HT-29 (cell line): ENCODE data around the gene NACC2. TPM values are rescaled to one million over a fixed set of nuclear protein-coding genes. Genes with fewer than 3 reads are reported as not detected.

Experiments
- DNase-seq: peaks from one replicate; pipeline ENCODE4 v3.0.0-alpha.2; 2015; ENCODE audit warnings: low spot score
- total RNA-seq: library from RNA; depleted of rRNA; stranded (reverse); fragments of >200 nt; shearing (Covaris generic); gene quantifications from 2 replicates; pipeline ENCODE4 v1.2.3, GENCODE V29; 2014

The NACC2 gene
- total RNA-seq, 1 experiment from 2014 or later = 38.1 TPM

GRCh38 chr9:136128436-136128835, 33.3 kb upstream of the NACC2 start:
- DNase-seq = no peak

DNA sequence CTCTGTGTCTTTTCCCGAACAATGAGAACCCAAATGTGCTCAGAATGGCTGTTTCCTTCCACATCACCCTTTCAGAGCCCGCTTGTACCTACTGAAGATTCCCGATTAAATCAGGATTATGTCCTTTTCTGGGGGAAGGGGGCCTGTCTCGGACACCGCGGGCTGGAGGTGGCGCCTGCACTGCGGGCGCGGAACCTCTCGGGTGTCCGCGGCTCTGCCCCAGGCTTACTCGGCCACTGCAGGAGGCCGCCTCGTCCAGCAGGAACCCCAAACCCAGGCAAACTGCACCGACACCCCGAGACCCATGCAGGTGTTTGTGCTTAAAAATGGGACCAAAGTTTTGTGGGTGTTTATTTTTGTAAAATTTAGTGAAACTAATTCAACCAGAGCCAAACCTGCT, 32.2 kb upstream of the NACC2 start:
- no peak for DNase-seq

DNA sequence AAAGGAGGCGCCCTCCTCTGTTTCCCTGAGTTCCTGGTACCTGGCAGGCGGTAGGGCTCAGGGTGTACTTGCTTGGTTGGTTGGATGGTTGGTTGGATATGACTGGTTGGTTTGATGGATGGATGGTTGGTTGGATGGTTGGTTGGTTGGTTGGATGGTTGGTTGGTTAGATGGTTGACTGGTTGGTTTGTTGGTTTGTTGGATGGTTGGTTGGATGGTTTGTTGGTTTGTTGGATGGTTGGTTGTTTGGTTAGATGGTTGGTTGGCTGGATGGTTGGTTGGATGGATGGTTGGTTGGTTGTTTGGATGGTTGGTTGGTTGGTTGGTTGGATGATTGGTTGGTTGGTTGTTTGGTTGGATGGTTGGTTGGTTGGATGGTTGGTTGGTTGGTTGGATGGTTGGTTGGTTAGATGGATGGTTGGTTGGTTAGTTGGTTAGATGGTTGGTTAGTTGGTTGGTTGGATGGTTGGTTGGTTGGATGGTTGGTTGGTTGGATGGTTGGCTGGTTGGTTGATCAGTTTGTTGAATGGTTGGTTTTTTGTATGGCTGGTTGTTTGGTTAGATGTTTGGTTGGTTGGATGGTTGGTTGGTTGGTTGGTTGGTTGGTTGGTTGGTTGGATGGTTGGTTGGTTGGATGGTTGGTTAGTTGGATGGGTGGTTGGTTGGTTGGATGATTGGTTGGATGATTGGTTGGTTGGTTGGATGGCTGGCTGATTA, 30.0 kb upstream of the NACC2 start:
- DNase-seq = no peak

GRCh38 chr9:136122425-136123383, 27.6 kb upstream of the NACC2 start:
- peak; percentile 78 for DNase-seq

- DNase-seq = no peak
Observed at GRCh38 chr9:136121801-136122200, 26.7 kb upstream of the NACC2 start.

- DNase-seq = no peak
Observed at GRCh38 chr9:136120438-136120844, 25.4 kb upstream of the NACC2 start.

DNA sequence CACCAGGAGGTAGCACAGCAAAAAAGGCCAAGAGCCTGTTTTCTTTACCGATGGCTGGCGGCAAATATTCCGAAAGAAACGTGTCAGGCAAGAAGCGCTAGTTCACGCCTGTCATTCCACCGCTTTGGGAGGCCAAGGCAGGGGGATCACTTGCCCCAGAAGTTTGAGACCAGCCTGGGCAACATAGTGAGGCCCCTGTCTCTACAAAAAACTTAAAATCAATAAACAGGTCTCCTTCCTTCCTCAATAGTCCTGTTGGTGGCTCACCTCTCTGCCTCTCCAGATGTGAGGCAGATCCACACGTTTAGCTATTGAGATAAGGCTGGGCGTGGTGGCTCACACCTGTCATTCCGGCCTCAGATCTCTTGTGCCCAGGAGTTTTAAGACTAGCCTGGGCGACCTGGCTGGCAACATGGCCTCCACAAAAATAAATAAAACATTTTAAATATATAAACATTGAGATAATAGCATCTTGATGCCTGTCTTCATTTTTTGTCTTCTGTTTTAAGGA, 24.8 kb upstream of the NACC2 start:
- DNase-seq = no peak

GRCh38 chr9:136119061-136119882, 24.2 kb upstream of the NACC2 start:
- no peak for DNase-seq

DNA sequence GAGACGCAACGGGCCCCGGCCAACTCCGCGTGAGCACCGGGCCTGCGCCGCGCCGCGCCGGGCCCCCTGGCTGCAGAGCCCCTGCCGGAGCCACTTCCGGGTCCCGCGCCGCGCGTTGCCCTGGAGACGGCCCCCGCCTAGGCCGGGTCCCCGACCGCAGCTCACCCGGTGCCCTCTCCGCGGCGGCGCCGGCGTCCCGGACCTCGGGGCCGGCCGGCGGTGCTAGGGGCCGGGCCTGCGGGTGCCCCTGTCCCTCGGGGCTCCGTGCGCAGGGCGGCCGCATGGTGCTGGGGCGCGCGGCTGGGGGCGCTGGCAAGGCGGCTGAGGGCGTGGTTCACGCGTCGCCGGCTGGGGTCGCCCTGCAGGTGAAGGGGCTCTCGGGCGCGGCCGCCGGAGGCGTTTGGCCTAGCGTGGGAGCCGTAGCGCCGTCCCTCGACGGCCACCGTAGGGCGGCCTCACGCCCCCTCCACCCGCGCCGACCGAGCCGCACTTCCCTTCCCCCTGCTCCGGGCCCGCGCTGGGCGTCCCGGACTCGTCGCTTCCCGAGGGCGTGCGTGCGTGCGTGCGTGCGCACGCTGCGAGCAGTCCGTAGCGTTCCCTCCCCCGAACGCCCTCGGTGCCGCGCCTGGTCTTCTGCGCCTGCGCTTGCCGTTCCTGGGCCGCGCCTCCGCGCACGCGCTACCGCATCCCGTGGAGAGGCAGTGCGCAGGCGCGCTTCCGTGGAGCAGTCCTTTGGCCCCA, 23.4 kb upstream of the NACC2 start, which contains the start of gene TMEM250:
Gene TMEM250, minus strand, starts transcription at position 556 of the 741 bp plus-strand sequence. CDS start 1,975 bp downstream, outside the sequence.
- DNase-seq = peak; percentile 96

DNA sequence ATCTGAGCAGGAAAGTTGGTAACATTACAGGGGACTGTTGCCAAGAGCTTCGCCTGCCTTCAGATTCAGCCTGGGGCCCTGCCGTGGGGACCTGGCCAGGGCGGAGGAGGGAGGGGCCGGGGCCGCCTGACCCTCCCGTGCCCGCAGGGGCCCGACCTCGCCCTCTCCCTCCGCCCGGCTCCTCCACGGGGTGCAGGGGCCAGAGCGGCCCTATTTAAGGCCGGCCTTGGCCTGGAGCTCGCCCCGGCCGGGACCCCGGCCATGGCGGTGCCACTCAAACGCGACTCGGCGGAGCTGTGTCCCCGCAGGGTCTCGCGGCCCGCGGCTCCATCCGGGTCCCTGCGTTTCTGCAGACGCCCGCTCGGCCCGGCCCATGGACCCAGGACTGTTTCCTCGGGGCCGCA, 22.8 kb upstream of the NACC2 start:
- peak; percentile 50 for DNase-seq

GRCh38 chr9:136117291-136117915, 22.3 kb upstream of the NACC2 start:
- no peak for DNase-seq

GRCh38 chr9:136116360-136117098, 21.4 kb upstream of the NACC2 start:
- DNase-seq = no peak

DNA sequence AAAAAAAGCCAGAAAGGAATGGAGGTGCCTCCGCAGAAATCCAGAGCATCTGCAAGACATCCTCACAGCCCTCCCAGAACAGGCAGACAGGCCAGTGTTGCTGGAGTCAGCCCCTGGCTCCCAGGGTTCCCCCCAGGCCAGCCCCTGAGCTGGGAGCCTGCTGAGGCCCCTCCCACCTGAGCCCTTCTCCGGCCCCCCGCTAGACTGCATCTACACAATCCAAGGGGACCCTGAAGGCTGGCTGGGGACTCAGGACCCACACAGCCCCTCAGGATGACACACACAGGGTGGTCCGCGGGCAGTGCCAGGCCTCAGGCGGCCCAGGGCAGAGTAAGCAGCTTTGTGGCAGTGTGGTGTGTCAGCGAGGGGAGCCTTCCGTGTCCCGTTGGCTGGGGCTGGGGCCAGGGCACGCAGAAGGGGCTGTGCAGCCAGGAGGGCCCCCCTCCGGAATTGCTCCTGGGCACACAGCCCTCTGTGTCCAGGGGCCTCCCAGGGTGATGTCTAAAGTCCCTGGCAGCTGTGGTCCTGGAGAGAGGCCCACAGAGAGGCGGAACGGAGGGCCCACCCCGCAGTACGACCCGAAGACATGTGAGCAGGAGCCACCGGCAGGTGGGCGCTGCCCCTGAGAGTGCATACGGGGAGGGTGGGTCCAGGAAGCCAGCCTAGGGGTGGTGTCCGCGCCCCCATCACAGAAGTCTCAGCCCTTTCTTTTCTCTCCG, 20.7 kb upstream of the NACC2 start:
- DNase-seq = no peak

DNA sequence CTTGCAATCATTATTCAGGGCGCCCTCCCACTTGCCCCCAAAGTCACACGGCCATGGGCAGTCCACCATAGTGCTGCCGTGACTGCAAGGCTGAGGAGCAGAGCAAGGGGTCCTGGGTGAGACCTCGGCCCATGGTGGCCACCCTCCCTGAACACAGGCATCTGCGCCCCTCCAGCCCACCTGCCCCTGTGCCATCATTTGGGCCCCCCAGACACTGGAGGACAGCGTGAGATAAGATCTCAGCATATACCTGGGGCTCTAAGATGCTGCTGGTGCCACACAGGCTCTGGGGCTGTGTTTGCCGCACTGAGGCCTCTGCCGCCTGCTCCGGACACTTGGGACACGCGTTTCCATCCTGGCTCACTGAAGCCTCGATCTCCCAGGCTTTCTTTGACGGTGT, 20.1 kb upstream of the NACC2 start:
- no peak for DNase-seq

DNA sequence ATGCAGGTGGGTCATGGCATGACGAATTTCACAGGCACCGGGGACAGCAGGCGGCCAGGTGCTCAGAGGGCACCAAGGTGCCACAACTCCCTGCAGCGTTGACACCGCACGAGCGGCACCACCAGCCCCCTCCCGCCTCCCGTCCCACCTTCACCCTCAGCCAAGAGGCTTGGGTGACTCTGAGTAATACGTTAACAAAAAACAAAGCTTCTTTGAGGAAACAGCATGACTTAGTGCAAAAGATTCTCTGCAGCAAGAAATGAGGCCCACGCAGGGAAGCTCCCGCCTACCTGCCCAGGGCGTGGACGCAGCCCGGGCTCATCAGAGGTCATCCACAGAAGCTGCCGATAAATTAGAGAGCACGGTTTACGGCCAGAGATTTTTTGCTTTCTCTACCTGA, 19.5 kb upstream of the NACC2 start:
- DNase-seq = no peak

GRCh38 chr9:136112541-136112940, 17.5 kb upstream of the NACC2 start:
- no peak for DNase-seq

DNA sequence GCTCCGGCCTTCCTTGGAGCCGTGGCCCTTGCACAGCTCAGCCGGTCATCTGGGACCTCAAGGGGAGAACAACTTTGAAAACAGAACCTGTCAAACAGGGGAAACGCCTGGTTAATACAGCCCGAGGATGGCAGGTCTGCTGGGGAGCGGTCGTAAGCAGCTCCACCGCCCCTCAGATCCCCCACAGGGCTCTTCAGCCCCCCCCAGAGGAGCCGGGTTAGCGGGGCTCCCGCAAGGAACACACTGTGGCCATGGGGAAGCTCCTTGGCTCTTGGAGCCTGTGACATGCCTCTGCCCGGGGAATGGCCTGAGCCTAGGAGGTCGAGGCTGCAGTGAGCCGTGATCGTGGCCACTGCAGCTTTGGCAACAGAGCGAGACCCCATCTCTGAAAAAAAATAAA, 16.8 kb upstream of the NACC2 start:
- no peak for DNase-seq

DNA sequence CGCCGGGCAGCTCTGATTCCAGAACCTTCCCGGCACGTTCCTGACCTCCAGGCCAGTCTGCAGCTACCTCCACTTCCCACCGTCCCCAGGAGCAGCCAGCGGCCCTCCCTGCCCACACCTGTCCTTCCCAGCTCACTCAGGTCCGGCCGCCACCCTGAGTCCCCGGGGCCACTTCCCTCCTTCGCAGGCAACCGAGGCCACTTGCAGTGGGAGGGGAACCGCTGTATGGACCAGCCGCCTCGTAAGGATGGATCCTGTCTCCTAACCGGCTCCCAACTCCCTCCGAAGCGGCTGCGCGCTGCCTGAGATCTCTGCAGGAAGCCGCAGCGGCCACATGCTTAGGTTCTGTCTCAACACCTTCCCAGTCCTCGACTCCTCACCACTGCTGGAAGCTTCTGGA, 16.1 kb upstream of the NACC2 start:
- DNase-seq = no peak
